Neuronal stem cell (in vitro differentiated cells): ENCODE measurements around the gene ACTN1.

Experiments
- DNase-seq: peaks from one replicate; pipeline ENCODE4 v3.0.0-alpha.2; 2013; ENCODE audit warnings: low spot score
- H2AFZ ChIP-seq: one replicate; pipeline ENCODE4 v1.6.1; 2013; ENCODE audit warnings: mild to moderate bottlenecking, low read length, inconsistent platforms
- H2AK5ac ChIP-seq: 2 replicates; pipeline ENCODE4 v1.6.1; 2013; ENCODE audit warnings: low read depth, mild to moderate bottlenecking, inconsistent platforms, low read length, moderate library complexity, mixed read lengths
- H2BK120ac ChIP-seq: 2 replicates; pipeline ENCODE4 v1.6.1; 2013; ENCODE audit warnings: low read depth, mild to moderate bottlenecking, inconsistent platforms, low read length, moderate library complexity, mixed read lengths
- H2BK12ac ChIP-seq: one replicate; pipeline ENCODE4 v1.6.1; 2013; ENCODE audit warnings: low read length, inconsistent platforms
- H2BK15ac ChIP-seq: 2 replicates; pipeline ENCODE4 v1.6.1; 2013; ENCODE audit warnings: mild to moderate bottlenecking, low read length, inconsistent platforms, mixed read lengths
- H2BK5ac ChIP-seq: one replicate; pipeline ENCODE4 v1.6.1; 2013; ENCODE audit warnings: inconsistent platforms, mild to moderate bottlenecking, low read length, moderate library complexity
- H3K14ac ChIP-seq: one replicate; pipeline ENCODE4 v1.6.1; 2013; ENCODE audit warnings: low read length, inconsistent platforms
- H3K18ac ChIP-seq: 2 replicates; pipeline ENCODE4 v1.6.1; 2013; ENCODE audit warnings: low read length, inconsistent platforms
- H3K23ac ChIP-seq: 2 replicates; pipeline ENCODE4 v1.6.1; 2013; ENCODE audit warnings: low read depth, mild to moderate bottlenecking, mixed read lengths, low read length, inconsistent platforms; ENCODE audit not compliant: poor library complexity
- H3K27ac ChIP-seq: replicated peaks from 3 replicates; pipeline ENCODE4 v1.5.1; 2013; ENCODE audit warnings: low read length, inconsistent platforms
- H3K27me3 ChIP-seq, 3 experiments: 2 replicates each; pipeline ENCODE4 v1.6.1; 2013; ENCODE audit warnings: low read length in 3 of 3, mild to moderate bottlenecking in 2 of 3, inconsistent platforms in 1 of 3, low read depth in 1 of 3, mixed read lengths in 1 of 3, moderate library complexity in 1 of 3; ENCODE audit not compliant: control insufficient read depth in 3 of 3, insufficient read depth in 3 of 3
- H3K36me3 ChIP-seq, 2 donors: replicated peaks in 1 of 2; 2 replicates each; pipeline ENCODE4 v1.6.1; 2013; ENCODE audit warnings: low read length in 2 of 2; ENCODE audit not compliant: control insufficient read depth in 2 of 2, insufficient read depth in 2 of 2
- H3K4ac ChIP-seq: 2 replicates; pipeline ENCODE4 v1.6.1; 2013; ENCODE audit warnings: inconsistent platforms, mild to moderate bottlenecking, low read length, moderate library complexity
- H3K4me1 ChIP-seq, 2 donors: 1 replicate in 1 of 2; 2 replicates in 1 of 2; pipeline ENCODE4 v1.6.1; 2013; ENCODE audit warnings: low read length in 2 of 2, low read depth in 1 of 2; ENCODE audit not compliant: control insufficient read depth in 2 of 2, insufficient read depth in 1 of 2
- H3K4me2 ChIP-seq: one replicate; pipeline ENCODE4 v1.6.1; 2013; ENCODE audit warnings: mild to moderate bottlenecking, low read length, inconsistent platforms; ENCODE audit not compliant: insufficient read depth, poor library complexity, severe bottlenecking
- H3K4me3 ChIP-seq, 2 donors: 2 replicates each; pipeline ENCODE4 v1.5.1; 2013; ENCODE audit warnings: low read length in 2 of 2, mild to moderate bottlenecking in 2 of 2, inconsistent platforms in 1 of 2, moderate library complexity in 1 of 2
- H3K79me1 ChIP-seq: one replicate; pipeline ENCODE4 v1.6.1; 2013; ENCODE audit warnings: low read depth, mild to moderate bottlenecking, inconsistent platforms, low read length, moderate library complexity
- H3K9ac ChIP-seq: one replicate; pipeline ENCODE4 v1.6.1; 2013; ENCODE audit warnings: mild to moderate bottlenecking, low read depth, low read length, inconsistent platforms; ENCODE audit not compliant: poor library complexity
- H3K9me3 ChIP-seq, 2 donors: replicated peaks in 1 of 2; 2 replicates each; pipeline versions ENCODE3 to v1.6.1; 2013; ENCODE audit warnings: low read length in 2 of 2, mild to moderate bottlenecking in 2 of 2, inconsistent platforms in 1 of 2, low read depth in 1 of 2, mixed read lengths in 1 of 2, moderate library complexity in 1 of 2; ENCODE audit not compliant: control insufficient read depth in 2 of 2, insufficient read depth in 1 of 2
- H4K8ac ChIP-seq: one replicate; pipeline ENCODE4 v1.6.1; 2013; ENCODE audit warnings: low read depth, mild to moderate bottlenecking, inconsistent platforms, low read length, moderate library complexity
- H4K91ac ChIP-seq: one replicate; pipeline ENCODE4 v1.6.1; 2013; ENCODE audit warnings: low read length, low read depth, mild to moderate bottlenecking, inconsistent platforms; ENCODE audit not compliant: poor library complexity
- WGBS, 2 donors: extraction: QIAGEN DNeasy Blood & Tissue Kit; methylation state at CpG; one replicate each; pipeline ENCODE4 v1.1.7; 2013; ENCODE audit warnings: missing lambda C conversion rate in 2 of 2, mixed read lengths in 1 of 2; ENCODE audit not compliant: insufficient read length in 2 of 2, insufficient replicate concordance in 1 of 2; ENCODE audit errors: extremely low coverage in 2 of 2; 5-methylcytosine and 5-hydroxymethylcytosine counted together

ACTN1 gene

DNA sequence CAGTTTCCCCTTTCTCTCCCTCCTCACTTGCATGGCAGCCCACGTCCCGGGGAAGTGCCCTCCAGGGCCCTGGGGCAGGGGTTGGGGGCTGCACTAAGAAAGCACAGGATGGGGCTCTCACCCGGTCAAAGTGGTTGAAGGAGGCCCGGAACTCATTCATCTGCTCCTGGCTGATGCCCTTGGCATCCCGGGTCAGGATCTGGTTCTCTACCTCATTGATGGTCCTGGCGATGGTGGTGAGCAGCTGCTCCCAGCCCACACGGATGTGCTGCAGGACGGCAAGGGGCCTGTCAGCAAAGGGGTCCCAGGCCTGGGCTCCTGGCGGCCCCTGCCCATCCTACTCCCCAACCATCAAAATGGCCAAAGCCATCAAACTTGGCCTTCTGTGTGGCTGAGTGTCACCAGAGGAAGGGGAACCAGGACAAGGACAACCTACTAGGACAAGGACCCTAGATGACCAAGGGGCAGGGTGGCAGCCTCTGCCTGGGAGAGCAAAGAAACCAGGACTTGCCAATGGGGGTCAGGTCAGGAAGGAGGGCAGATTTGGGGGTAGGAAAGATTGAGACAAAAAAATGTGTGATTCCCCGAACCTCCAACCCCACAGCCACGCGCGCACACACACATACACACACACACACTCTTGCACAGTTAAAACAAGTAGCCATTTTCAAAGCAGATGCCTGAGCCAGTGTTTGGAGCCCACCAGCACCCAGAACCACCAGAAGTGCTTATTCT is 99.1 kb downstream of the ACTN1 start:
- no peak overlapping the region for H2BK12ac ChIP-seq
- no CpG with 5 or more reads among the region's 13 CpGs for WGBS, 2 donors
- no peak overlapping the region for H2BK15ac ChIP-seq
- H3K4ac ChIP-seq = no peak overlapping the region
- H3K79me1 ChIP-seq = no peaks in the 10 kb centered on the region
- H3K27me3 ChIP-seq = no peaks in the 10 kb centered on the region
- H2BK5ac ChIP-seq = no peak overlapping the region
- no peak overlapping the region for H3K18ac ChIP-seq
- H3K9me3 ChIP-seq = no peaks in the 10 kb centered on the region
- no peak overlapping the region for H3K4me3 ChIP-seq
- H3K4me2 ChIP-seq = no peak overlapping the region
- no peak overlapping the region for H3K23ac ChIP-seq
- no peak overlapping the region for H2AFZ ChIP-seq
- H3K14ac ChIP-seq = no peak overlapping the region
- H2AK5ac ChIP-seq = no peak overlapping the region
- no peak for DNase-seq
- no peak overlapping the region for H2BK120ac ChIP-seq
- no peak overlapping the region for H3K27ac ChIP-seq
- no peak overlapping the region for H4K8ac ChIP-seq
- H3K36me3 ChIP-seq = peaks cover 67 to 98% of the 10 kb centered on the region in 2 donors
- no peak overlapping the region for H3K9ac ChIP-seq
- H3K4me1 ChIP-seq = no peaks in the 10 kb centered on the region
- H4K91ac ChIP-seq = no peak overlapping the region

DNA sequence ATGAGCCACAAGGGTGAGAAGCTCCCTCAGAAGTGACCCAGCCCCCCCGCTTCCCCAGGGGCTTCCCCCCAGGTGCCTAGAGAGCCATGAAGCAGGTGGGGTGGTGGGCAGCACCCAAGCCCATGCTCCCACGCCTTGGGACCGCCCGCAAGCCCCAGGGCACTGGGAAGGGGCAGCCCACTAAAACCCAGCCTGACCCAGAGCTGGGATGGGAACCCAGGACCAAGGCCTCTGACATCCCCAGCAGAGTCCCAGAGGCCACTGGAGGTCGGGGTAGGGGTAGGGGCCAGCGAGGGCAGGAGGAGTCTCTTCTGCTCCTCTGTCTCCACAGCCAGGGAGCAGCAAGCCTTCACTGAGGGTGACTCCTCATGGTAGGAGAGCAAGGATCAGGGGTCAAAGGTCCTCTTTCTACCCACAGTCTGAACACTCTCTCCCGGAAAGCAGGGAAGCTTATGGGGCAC is 99.8 kb downstream of the ACTN1 start:
- no CpG with 5 or more reads among the region's 7 CpGs for WGBS, 2 donors
- Histone ChIP-seq H2AK5ac (no peak overlapping the region), H3K4me3 (no peak overlapping the region), H3K18ac (no peak overlapping the region), H2BK12ac (no peak overlapping the region), H4K91ac (no peak overlapping the region), H4K8ac (no peak overlapping the region), H3K79me1 (peaks cover 2% of the 10 kb centered on the region), H3K9ac (no peak overlapping the region), H3K4ac (no peak overlapping the region), H3K14ac (no peak overlapping the region), H3K9me3 (no peaks in the 10 kb centered on the region), H3K4me1 (no peaks in the 10 kb centered on the region), H2BK120ac (no peak overlapping the region), H3K27ac (no peak overlapping the region), H2AFZ (no peak overlapping the region), H2BK5ac (no peak overlapping the region), H3K36me3 (peaks cover 69 to 98% of the 10 kb centered on the region in 2 donors), H3K23ac (no peak overlapping the region), H2BK15ac (no peak overlapping the region), H3K27me3 (no peaks in the 10 kb centered on the region), H3K4me2 (no peak overlapping the region)
- no peak for DNase-seq

DNA sequence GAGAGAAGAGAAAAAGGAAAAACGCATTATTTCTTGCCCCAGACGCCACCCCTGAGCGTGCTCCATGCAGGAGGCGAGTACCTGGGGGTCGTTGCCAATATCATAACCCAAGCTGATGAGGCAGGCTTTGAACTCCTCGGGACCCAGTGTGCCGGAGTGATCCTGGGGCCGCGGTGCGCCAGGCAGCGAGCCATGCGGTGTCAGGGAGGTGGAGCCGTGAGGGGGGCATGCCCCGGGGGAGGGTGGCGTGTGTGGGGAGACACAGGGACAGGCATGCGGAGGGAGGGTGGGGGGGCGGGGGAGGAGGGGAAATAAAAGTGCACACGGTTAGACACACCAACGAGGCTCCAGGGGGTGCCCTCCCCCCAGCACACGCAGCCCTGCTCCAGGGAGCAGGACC is 100.2 kb downstream of the ACTN1 start:
- Histone ChIP-seq H3K9ac (no peak overlapping the region), H3K27me3 (no peaks in the 10 kb centered on the region), H3K18ac (no peak overlapping the region), H3K9me3 (no peaks in the 10 kb centered on the region), H2BK15ac (no peak overlapping the region), H2BK5ac (no peak overlapping the region), H2BK120ac (no peak overlapping the region), H4K8ac (no peak overlapping the region), H3K4me2 (no peak overlapping the region), H3K14ac (no peak overlapping the region), H3K4me3 (no peak overlapping the region), H3K4ac (no peak overlapping the region), H2AK5ac (no peak overlapping the region), H4K91ac (no peak overlapping the region), H3K4me1 (no peaks in the 10 kb centered on the region), H2BK12ac (no peak overlapping the region), H3K36me3 (peaks cover 65 to 98% of the 10 kb centered on the region in 2 donors), H3K23ac (no peak overlapping the region), H2AFZ (no peak overlapping the region), H3K27ac (no peak overlapping the region), H3K79me1 (peaks cover 2% of the 10 kb centered on the region)
- no peak for DNase-seq
- WGBS, 2 donors = no CpG with 5 or more reads among the region's 20 CpGs

DNA sequence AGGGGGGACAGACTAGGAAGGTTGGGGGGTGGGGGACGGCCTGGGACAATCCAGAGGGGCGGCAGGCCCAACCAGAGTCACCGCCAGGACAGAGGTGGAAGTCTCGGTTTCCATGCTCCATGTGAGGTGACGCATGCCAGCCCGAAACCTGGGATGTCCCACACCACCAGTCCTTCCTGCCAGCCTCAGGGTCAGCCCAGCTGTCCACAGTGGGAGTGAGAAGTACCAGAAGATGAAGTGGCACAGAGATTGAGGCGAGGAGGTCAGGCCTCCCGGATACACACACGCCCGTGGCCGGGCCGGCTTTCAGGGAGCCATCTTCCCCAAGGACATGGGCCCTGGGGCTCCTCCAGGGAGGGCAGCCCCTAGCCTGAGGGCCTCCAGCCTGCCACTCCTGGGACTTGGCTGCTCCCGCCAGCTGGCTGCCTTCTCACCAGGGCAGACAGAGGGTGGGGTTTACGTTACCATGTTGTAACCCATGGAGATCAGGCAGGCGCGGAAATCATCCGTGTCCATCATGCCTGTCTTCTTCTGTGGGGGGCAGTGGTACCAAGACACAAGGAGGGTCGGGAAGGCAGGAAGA is 101.0 kb downstream of the ACTN1 start:
- Histone ChIP-seq H3K4ac (no peak overlapping the region), H3K9me3 (no peaks in the 10 kb centered on the region), H3K27me3 (no peaks in the 10 kb centered on the region), H2BK120ac (no peak overlapping the region), H2BK5ac (no peak overlapping the region), H3K9ac (no peak overlapping the region), H2AK5ac (no peak overlapping the region), H2AFZ (no peak overlapping the region), H3K79me1 (peaks cover 2% of the 10 kb centered on the region), H4K8ac (no peak overlapping the region), H2BK12ac (no peak overlapping the region), H3K4me1 (no peaks in the 10 kb centered on the region), H2BK15ac (no peak overlapping the region), H3K36me3 (peaks cover 70 to 98% of the 10 kb centered on the region in 2 donors), H3K4me3 (no peak overlapping the region), H3K4me2 (no peak overlapping the region), H3K27ac (no peak overlapping the region), H4K91ac (no peak overlapping the region), H3K23ac (peak overlapping the region; percentile 10), H3K18ac (peak overlapping the region; percentile 12), H3K14ac (no peak overlapping the region)
- whole genome bisulfite sequencing, 2 donors = no CpG with 5 or more reads among the region's 18 CpGs
- DNase-seq = no peak
